Measurements from ENCODE around the gene CRACR2B. TPM values are rescaled to one million over a fixed set of nuclear protein-coding genes. Genes with fewer than 3 reads are reported as not detected.

Gene CRACR2B
- total RNA-seq, 1 experiment from 2014 or later, result 132 TPM

DNA sequence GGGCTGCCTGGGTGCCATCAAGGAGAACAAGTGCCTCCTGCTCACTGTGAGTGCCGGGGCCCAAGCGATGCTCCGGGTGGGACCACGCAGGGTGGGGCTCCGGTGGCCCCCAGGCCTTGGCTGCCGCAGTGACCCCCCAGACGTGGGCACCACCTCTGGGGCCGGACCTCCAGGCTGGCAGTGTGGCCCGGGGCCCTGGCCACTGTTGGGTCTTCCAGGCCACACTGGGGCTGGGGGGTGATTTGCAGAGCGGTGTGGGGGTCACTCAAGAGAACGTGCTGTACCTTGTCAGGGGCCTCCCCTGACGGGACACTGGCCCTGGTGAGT is 34.9 kb downstream of the CRACR2B start:
- no peak for DNase-seq (ENCODE audit: low read depth, low spot score)
- intact Hi-C loops (cut with micrococcal nuclease; ENCODE audit: unreplicated experiment) (no loop called here), in situ Hi-C loops (cut with HindIII; ENCODE audit: low pct_unique_long_range_greater_than_20kb, low sequenced_read_pairs) (no loop called here)
- Histone ChIP-seq H3K4me3 (ENCODE audit: low read depth in 2 of 2, low read length in 2 of 2) (no peak overlapping the region), H3K36me3 (ENCODE audit: control insufficient read depth, insufficient read depth, low read length) (no peaks in the 10 kb centered on the region), H3K27me3 (ENCODE audit: control insufficient read depth, insufficient read depth, low read length) (no peaks in the 10 kb centered on the region), H3K9me3 (ENCODE audit: control insufficient read depth, insufficient read depth, low read depth, low read length) (no peaks in the 10 kb centered on the region), H3K27ac (ENCODE audit: low read length) (no peak overlapping the region), H3K4me1 (ENCODE audit: control insufficient read depth, insufficient read depth, low read length) (peaks cover 78% of the 10 kb centered on the region)
- CTCF ChIA-PET, result no interaction called here
- no peak for ATAC-seq
- POLR2A ChIA-PET, result no interaction called here
- TF ChIP-seq SIN3A (IDR thresholded peaks at IDR 0.05; ENCODE audit: borderline replicate concordance, insufficient read depth, low read depth, low read length) (no peak), CTCF (IDR thresholded peaks at IDR 0.05) (no peak), TCF7L2 (IDR thresholded peaks at IDR 0.05; ENCODE audit: low read depth, low read length) (no peak)
- TF ChIP-seq, protein P1, sequence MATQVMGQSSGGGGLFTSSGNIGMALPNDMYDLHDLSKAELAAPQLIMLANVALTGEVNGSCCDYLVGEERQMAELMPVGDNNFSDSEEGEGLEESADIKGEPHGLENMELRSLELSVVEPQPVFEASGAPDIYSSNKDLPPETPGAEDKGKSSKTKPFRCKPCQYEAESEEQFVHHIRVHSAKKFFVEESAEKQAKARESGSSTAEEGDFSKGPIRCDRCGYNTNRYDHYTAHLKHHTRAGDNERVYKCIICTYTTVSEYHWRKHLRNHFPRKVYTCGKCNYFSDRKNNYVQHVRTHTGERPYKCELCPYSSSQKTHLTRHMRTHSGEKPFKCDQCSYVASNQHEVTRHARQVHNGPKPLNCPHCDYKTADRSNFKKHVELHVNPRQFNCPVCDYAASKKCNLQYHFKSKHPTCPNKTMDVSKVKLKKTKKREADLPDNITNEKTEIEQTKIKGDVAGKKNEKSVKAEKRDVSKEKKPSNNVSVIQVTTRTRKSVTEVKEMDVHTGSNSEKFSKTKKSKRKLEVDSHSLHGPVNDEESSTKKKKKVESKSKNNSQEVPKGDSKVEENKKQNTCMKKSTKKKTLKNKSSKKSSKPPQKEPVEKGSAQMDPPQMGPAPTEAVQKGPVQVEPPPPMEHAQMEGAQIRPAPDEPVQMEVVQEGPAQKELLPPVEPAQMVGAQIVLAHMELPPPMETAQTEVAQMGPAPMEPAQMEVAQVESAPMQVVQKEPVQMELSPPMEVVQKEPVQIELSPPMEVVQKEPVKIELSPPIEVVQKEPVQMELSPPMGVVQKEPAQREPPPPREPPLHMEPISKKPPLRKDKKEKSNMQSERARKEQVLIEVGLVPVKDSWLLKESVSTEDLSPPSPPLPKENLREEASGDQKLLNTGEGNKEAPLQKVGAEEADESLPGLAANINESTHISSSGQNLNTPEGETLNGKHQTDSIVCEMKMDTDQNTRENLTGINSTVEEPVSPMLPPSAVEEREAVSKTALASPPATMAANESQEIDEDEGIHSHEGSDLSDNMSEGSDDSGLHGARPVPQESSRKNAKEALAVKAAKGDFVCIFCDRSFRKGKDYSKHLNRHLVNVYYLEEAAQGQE (IDR thresholded peaks at IDR 0.05; ENCODE audit: insufficient read depth in 1 of 2, low read depth in 2 of 2, low read length in 1 of 2), result no peak
- no TSS peak for BruUV-seq (replicated peaks)

GRCh38 chr11:863023-863909 is 35.5 kb downstream of the CRACR2B start:
- CTCF ChIA-PET, result interaction anchor here (1.1 kb wide), 1 partner anchor 15 kb away, joined by 3 read pairs; no protein-coding TSS in a partner anchor
- ATAC-seq (no peak), DNase-seq (ENCODE audit: low read depth, low spot score) (no peak)
- Histone ChIP-seq H3K36me3 (ENCODE audit: control insufficient read depth, insufficient read depth, low read length) (no peaks in the 10 kb centered on the region), H3K27me3 (ENCODE audit: control insufficient read depth, insufficient read depth, low read length) (no peaks in the 10 kb centered on the region), H3K27ac (ENCODE audit: low read length) (peak overlapping the region; percentile 13), H3K4me3 (ENCODE audit: low read depth in 2 of 2, low read length in 2 of 2) (no peak overlapping the region), H3K4me1 (ENCODE audit: control insufficient read depth, insufficient read depth, low read length) (peaks cover 81% of the 10 kb centered on the region), H3K9me3 (ENCODE audit: control insufficient read depth, insufficient read depth, low read depth, low read length) (no peaks in the 10 kb centered on the region)
- in situ Hi-C loops (cut with HindIII; ENCODE audit: low pct_unique_long_range_greater_than_20kb, low sequenced_read_pairs), result no loop called here
- peak; percentile 16; the same call in 1 of the 2 replicates for TF ChIP-seq POLR2AphosphoS5 (IDR thresholded peaks at IDR 0.05; ENCODE audit: low read depth, low read length)
- TF ChIP-seq CTCF (IDR thresholded peaks at IDR 0.05), result no peak
- intact Hi-C loops (cut with micrococcal nuclease; ENCODE audit: unreplicated experiment), result no loop called here
- POLR2A ChIA-PET, result no interaction called here
- no TSS peak for BruUV-seq (replicated peaks)

Measured in Panc1 (cell line).